DMS 273 (cell line): Measurements from ENCODE around the gene PKNOX1.
"Not testable (repeated sequence)": the region's sequence is repeated elsewhere in the genome, so short reads cannot be mapped to it uniquely, and the experiment has no call there.

Source experiments
- DNase-seq: peaks from one replicate; lab custom pipeline; 2025; ENCODE audit not compliant: unreplicated experiment; lab: John Stamatoyannopoulos, UW

Gene PKNOX1

GRCh38 chr21:42949094-42949755 lies 25.1 kb upstream of the PKNOX1 start:
- DNase-seq: not testable (repeated sequence)

GRCh38 chr21:42951193-42951592 lies 23.2 kb upstream of the PKNOX1 start:
- not testable (repeated sequence) for DNase-seq

- no peak for DNase-seq
Observed at GRCh38 chr21:42956824-42957630, 17.3 kb upstream of the PKNOX1 start.

GRCh38 chr21:42958122-42958521 lies 16.2 kb upstream of the PKNOX1 start:
- not testable (repeated sequence) for DNase-seq

- DNase-seq: no peak
Observed at GRCh38 chr21:42959728-42960127, 14.6 kb upstream of the PKNOX1 start.

GRCh38 chr21:42962380-42963007 lies 11.9 kb upstream of the PKNOX1 start:
- no peak for DNase-seq

GRCh38 chr21:42964086-42964485 lies 10.3 kb upstream of the PKNOX1 start:
- no peak for DNase-seq

GRCh38 chr21:42964546-42965210 lies 9.7 kb upstream of the PKNOX1 start:
- no peak for DNase-seq

GRCh38 chr21:42965211-42965560 lies 9.2 kb upstream of the PKNOX1 start:
- no peak for DNase-seq

- not testable (repeated sequence) for DNase-seq
Observed at GRCh38 chr21:42967616-42968015, 6.7 kb upstream of the PKNOX1 start.

GRCh38 chr21:42969193-42969600 lies 5.2 kb upstream of the PKNOX1 start:
- no peak for DNase-seq

- DNase-seq: no peak
Observed at GRCh38 chr21:42970946-42971653, 3.3 kb upstream of the PKNOX1 start.

GRCh38 chr21:42971897-42972275 lies 2.5 kb upstream of the PKNOX1 start:
- DNase-seq: no peak

- DNase-seq: no peak
Observed at GRCh38 chr21:42973309-42973990, 912 bp upstream of the PKNOX1 start.

GRCh38 chr21:42974832-42975820 lies 764 bp downstream of the PKNOX1 start:
- DNase-seq: peak; percentile 84

- DNase-seq: no peak
Observed at GRCh38 chr21:42975886-42976608, 1.7 kb downstream of the PKNOX1 start.

GRCh38 chr21:42980312-42981213 lies 6.2 kb downstream of the PKNOX1 start:
- no peak for DNase-seq

- DNase-seq: peak; percentile 88
Observed at GRCh38 chr21:42981214-42981523, 6.8 kb downstream of the PKNOX1 start.
